ENCODE results near the gene ADPRHL1.

DNA sequence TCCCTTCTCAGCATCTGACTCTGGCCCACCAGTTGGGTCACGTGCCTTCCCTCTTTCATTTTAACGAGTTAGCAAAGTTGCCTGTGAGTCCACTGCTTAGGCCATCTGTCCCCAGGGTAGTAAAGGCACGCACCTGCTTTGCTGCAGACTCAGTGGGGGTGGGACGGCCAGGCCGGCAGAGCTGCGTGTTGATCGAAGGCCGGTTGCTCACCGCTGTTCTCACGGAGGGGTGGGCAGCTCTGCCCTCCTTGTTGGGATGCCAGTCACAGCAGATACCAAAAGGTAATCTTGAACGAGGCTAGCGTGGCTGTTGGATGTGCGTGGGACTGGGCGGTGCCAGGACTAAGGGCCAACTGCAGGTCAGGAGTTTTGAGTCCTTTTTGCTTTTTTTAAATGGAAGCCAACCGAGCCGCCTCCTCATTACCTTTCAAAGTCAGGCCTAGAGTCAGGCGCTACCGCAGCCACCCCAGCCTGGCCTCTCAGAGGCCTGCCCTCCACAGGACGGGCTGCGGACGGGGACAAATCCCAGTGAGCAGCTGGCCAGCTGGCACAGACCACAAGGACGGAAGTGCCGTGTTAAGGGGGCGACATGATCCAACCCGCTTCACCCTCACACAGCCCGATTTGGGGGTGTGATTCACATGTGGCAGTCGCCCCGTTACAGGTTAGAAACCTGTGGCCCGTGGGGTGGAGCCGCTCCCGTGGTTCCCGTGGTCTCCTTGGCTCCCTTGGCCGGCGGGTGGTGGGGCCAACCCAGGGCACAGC lies 20.6 kb downstream of the ADPRHL1 start:
- TF ChIP-seq CREB1 (CRISPR knock-in tag; IDR thresholded peaks at IDR 0.05) (no peak), ZNF121 (CRISPR knock-in tag; IDR thresholded peaks at IDR 0.05) (no peak), IRF2 (CRISPR knock-in tag; IDR thresholded peaks at IDR 0.05; ENCODE audit: borderline replicate concordance, low read depth) (no peak)
- TF ChIP-seq, protein P1, sequence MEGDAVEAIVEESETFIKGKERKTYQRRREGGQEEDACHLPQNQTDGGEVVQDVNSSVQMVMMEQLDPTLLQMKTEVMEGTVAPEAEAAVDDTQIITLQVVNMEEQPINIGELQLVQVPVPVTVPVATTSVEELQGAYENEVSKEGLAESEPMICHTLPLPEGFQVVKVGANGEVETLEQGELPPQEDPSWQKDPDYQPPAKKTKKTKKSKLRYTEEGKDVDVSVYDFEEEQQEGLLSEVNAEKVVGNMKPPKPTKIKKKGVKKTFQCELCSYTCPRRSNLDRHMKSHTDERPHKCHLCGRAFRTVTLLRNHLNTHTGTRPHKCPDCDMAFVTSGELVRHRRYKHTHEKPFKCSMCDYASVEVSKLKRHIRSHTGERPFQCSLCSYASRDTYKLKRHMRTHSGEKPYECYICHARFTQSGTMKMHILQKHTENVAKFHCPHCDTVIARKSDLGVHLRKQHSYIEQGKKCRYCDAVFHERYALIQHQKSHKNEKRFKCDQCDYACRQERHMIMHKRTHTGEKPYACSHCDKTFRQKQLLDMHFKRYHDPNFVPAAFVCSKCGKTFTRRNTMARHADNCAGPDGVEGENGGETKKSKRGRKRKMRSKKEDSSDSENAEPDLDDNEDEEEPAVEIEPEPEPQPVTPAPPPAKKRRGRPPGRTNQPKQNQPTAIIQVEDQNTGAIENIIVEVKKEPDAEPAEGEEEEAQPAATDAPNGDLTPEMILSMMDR (IDR thresholded peaks at IDR 0.05), result no peak
